ENCODE results near the gene NCOA7.

GRCh38 chr6:125795301-125795700 is 4.5 kb downstream of the NCOA7 start:
- TF ChIP-seq CTCF (IDR thresholded peaks at IDR 0.05) (no peak), POLR2A (IDR thresholded peaks at IDR 0.05) (no peak)
